ENCODE results near the gene CASZ1.

The CASZ1 gene

DNA sequence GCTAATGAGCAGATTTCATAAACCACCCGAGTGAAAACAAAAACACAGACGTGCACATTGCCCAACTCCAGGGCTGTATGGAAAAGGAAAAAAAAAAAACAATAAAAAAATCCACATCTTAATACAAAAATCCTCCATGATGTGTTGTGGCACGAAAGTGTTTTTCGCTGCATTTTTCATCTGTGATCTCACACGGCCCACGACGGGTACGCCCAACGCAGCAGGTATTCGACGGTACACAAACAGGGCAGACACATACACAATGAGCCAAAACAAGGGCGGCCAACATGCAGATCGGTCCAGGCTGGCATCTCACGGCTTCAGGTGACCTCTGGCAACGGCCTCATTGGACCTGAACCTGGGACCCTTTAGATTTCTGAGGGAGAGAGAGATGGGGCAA is 31.1 kb downstream of the CASZ1 start:
- H3K27ac ChIP-seq (ENCODE audit: low read depth, low read length), result no peak overlapping the region
- no peaks in the 10 kb centered on the region for H4K20me1 ChIP-seq (ENCODE audit: low read depth, low read length)
- no peak overlapping the region for H3K4me3 ChIP-seq (ENCODE audit: insufficient read depth, low read length, poor library complexity, severe bottlenecking)
- H3K27me3 ChIP-seq (ENCODE audit: low read length), result no peaks in the 10 kb centered on the region
- no peak overlapping the region for H3K4me2 ChIP-seq (ENCODE audit: low read depth, low read length, poor library complexity, severe bottlenecking)
- TF ChIP-seq EZH2phosphoT487 (conservative IDR thresholded peaks at IDR 0.05; ENCODE audit: low read length), result no peak
- TF ChIP-seq, protein P1, sequence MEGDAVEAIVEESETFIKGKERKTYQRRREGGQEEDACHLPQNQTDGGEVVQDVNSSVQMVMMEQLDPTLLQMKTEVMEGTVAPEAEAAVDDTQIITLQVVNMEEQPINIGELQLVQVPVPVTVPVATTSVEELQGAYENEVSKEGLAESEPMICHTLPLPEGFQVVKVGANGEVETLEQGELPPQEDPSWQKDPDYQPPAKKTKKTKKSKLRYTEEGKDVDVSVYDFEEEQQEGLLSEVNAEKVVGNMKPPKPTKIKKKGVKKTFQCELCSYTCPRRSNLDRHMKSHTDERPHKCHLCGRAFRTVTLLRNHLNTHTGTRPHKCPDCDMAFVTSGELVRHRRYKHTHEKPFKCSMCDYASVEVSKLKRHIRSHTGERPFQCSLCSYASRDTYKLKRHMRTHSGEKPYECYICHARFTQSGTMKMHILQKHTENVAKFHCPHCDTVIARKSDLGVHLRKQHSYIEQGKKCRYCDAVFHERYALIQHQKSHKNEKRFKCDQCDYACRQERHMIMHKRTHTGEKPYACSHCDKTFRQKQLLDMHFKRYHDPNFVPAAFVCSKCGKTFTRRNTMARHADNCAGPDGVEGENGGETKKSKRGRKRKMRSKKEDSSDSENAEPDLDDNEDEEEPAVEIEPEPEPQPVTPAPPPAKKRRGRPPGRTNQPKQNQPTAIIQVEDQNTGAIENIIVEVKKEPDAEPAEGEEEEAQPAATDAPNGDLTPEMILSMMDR (IDR thresholded peaks at IDR 0.05; ENCODE audit: insufficient read depth, low read length, poor library complexity, severe bottlenecking), result no peak
- no peaks in the 10 kb centered on the region for H3K36me3 ChIP-seq (ENCODE audit: low read length)
- H3K9me3 ChIP-seq (ENCODE audit: insufficient read depth, low read length), result no peaks in the 10 kb centered on the region
- no peak overlapping the region for H2AFZ ChIP-seq (ENCODE audit: low read depth, low read length, severe bottlenecking)
- no peaks in the 10 kb centered on the region for H3K79me2 ChIP-seq (ENCODE audit: insufficient read depth, low read length)
- H3K9ac ChIP-seq (ENCODE audit: low read length), result no peak overlapping the region
- no peaks in the 10 kb centered on the region for H3K9me2 ChIP-seq (replicated peaks; ENCODE audit: insufficient read depth, low read length)
- H3F3A ChIP-seq (ENCODE audit: insufficient read depth), result no peaks in the 10 kb centered on the region

GRCh38 chr1:10764296-10764798 is 32.1 kb downstream of the CASZ1 start:
- no peaks in the 10 kb centered on the region for H4K20me1 ChIP-seq (ENCODE audit: low read depth, low read length)
- H3K27me3 ChIP-seq (ENCODE audit: low read length), result no peaks in the 10 kb centered on the region
- H2AFZ ChIP-seq (ENCODE audit: low read depth, low read length, severe bottlenecking), result no peak overlapping the region
- H3K9me3 ChIP-seq (ENCODE audit: insufficient read depth, low read length), result no peaks in the 10 kb centered on the region
- no peak overlapping the region for H3K4me3 ChIP-seq (ENCODE audit: insufficient read depth, low read length, poor library complexity, severe bottlenecking)
- no peaks in the 10 kb centered on the region for H3K36me3 ChIP-seq (ENCODE audit: low read length)
- H3K9me2 ChIP-seq (replicated peaks; ENCODE audit: insufficient read depth, low read length), result no peaks in the 10 kb centered on the region
- no peak overlapping the region for H3K9ac ChIP-seq (ENCODE audit: low read length)
- no peak overlapping the region for H3K27ac ChIP-seq (ENCODE audit: low read depth, low read length)
- H3K4me2 ChIP-seq (ENCODE audit: low read depth, low read length, poor library complexity, severe bottlenecking), result no peak overlapping the region
- no peak for TF ChIP-seq EZH2phosphoT487 (conservative IDR thresholded peaks at IDR 0.05; ENCODE audit: low read length)
- H3F3A ChIP-seq (ENCODE audit: insufficient read depth), result no peaks in the 10 kb centered on the region
- H3K79me2 ChIP-seq (ENCODE audit: insufficient read depth, low read length), result no peaks in the 10 kb centered on the region

GRCh38 chr1:10762875-10763274 is 33.6 kb downstream of the CASZ1 start:
- no peaks in the 10 kb centered on the region for H3K9me2 ChIP-seq (replicated peaks; ENCODE audit: insufficient read depth, low read length)
- no peaks in the 10 kb centered on the region for H3K9me3 ChIP-seq (ENCODE audit: insufficient read depth, low read length)
- H3K36me3 ChIP-seq (ENCODE audit: low read length), result no peaks in the 10 kb centered on the region
- H3F3A ChIP-seq (ENCODE audit: insufficient read depth), result no peaks in the 10 kb centered on the region
- no peaks in the 10 kb centered on the region for H3K27me3 ChIP-seq (ENCODE audit: low read length)
- no peak overlapping the region for H3K4me3 ChIP-seq (ENCODE audit: insufficient read depth, low read length, poor library complexity, severe bottlenecking)
- TF ChIP-seq, protein P1 (IDR thresholded peaks at IDR 0.05; ENCODE audit: insufficient read depth, low read length, poor library complexity, severe bottlenecking), result no peak
- H3K27ac ChIP-seq (ENCODE audit: low read depth, low read length), result no peak overlapping the region
- no peaks in the 10 kb centered on the region for H3K79me2 ChIP-seq (ENCODE audit: insufficient read depth, low read length)
- H3K9ac ChIP-seq (ENCODE audit: low read length), result no peak overlapping the region
- H2AFZ ChIP-seq (ENCODE audit: low read depth, low read length, severe bottlenecking), result no peak overlapping the region
- no peak overlapping the region for H3K4me2 ChIP-seq (ENCODE audit: low read depth, low read length, poor library complexity, severe bottlenecking)
- H4K20me1 ChIP-seq (ENCODE audit: low read depth, low read length), result no peaks in the 10 kb centered on the region

DNA sequence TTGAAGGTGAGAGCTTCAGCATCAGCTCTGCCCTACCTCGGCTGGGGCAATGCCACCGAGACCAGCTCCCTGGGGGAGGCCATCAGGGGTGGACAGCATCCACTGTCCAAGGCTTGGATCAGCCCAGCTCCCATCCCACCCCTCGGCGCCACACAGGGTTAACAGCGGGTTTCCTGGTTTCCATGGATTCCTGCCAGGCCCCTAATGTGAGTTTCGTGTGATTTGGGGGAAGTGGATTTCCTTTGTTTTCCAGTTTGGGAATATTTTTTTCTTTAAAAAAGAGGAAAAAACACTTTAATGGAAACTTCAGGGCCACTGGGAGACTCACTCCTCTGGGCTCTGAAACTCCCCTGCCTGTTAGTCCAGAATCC is 34.3 kb downstream of the CASZ1 start:
- H3K79me2 ChIP-seq (ENCODE audit: insufficient read depth, low read length), result no peaks in the 10 kb centered on the region
- H3K4me2 ChIP-seq (ENCODE audit: low read depth, low read length, poor library complexity, severe bottlenecking), result no peak overlapping the region
- no peak overlapping the region for H3K9ac ChIP-seq (ENCODE audit: low read length)
- H3K4me3 ChIP-seq (ENCODE audit: insufficient read depth, low read length, poor library complexity, severe bottlenecking), result no peak overlapping the region
- H2AFZ ChIP-seq (ENCODE audit: low read depth, low read length, severe bottlenecking), result no peak overlapping the region
- H3K27me3 ChIP-seq (ENCODE audit: low read length), result no peaks in the 10 kb centered on the region
- H3K9me2 ChIP-seq (replicated peaks; ENCODE audit: insufficient read depth, low read length), result no peaks in the 10 kb centered on the region
- H3K27ac ChIP-seq (ENCODE audit: low read depth, low read length), result no peak overlapping the region
- H3K9me3 ChIP-seq (ENCODE audit: insufficient read depth, low read length), result no peaks in the 10 kb centered on the region
- H3K36me3 ChIP-seq (ENCODE audit: low read length), result no peaks in the 10 kb centered on the region
- H3F3A ChIP-seq (ENCODE audit: insufficient read depth), result no peaks in the 10 kb centered on the region
- H4K20me1 ChIP-seq (ENCODE audit: low read depth, low read length), result no peaks in the 10 kb centered on the region
- TF ChIP-seq, protein P1 (IDR thresholded peaks at IDR 0.05; ENCODE audit: insufficient read depth, low read length, poor library complexity, severe bottlenecking), result no peak
- no peak for TF ChIP-seq EZH2phosphoT487 (conservative IDR thresholded peaks at IDR 0.05; ENCODE audit: low read length)
